Body of pancreas (tissue), 4 donors: ENCODE results near the gene MYOG. TPM values are rescaled to one million over a fixed set of nuclear protein-coding genes. Genes with fewer than 3 reads are reported as not detected.

ENCODE experiments used
- ATAC-seq: fragments of 150-250 bp; one replicate; pipeline ENCODE4 v1.9.1; 2016
- DNase-seq, 4 donors: peaks; one replicate each; pipeline ENCODE4 v3.0.0-alpha.2; 2019
- H3K27ac ChIP-seq, 4 donors: fragments of 200-600 bp; sonication (generic); 1 replicate in 3 of 4; 2 replicates in 1 of 4; pipeline versions ENCODE4 v1.5.1 to v1.6.1; 2016 to 2019; ENCODE audit warnings: mild to moderate bottlenecking in 1 of 4, mixed read lengths in 1 of 4, moderate library complexity in 1 of 4
- H3K27me3 ChIP-seq, 2 donors: fragments of 200-600 bp; sonication (generic); one replicate each; pipeline ENCODE4 v1.6.0; 2016; ENCODE audit warnings: mild to moderate bottlenecking in 1 of 2
- H3K36me3 ChIP-seq, 2 donors: fragments of 200-600 bp; sonication (generic); replicated peaks in 1 of 2; 2 replicates each; pipeline ENCODE4 v1.5.1; 2016; ENCODE audit warnings: low read depth in 2 of 2; ENCODE audit not compliant: insufficient read depth in 1 of 2
- H3K4me1 ChIP-seq: fragments of 200-600 bp; sonication (generic); one replicate; pipeline ENCODE4 v1.6.0; 2016
- H3K4me3 ChIP-seq, 2 donors: fragments of 200-600 bp; sonication (generic); 1 replicate in 1 of 2; 2 replicates in 1 of 2; pipeline ENCODE4 v1.5.1; 2016 to 2019
- H3K9me3 ChIP-seq, 3 donors: fragments of 200-600 bp; sonication (generic); 1 replicate in 2 of 3; 2 replicates in 1 of 3; pipeline ENCODE4 v1.5.1; 2016
- POLR2A ChIP-seq, 3 donors: fragments of 450-650 bp; IDR thresholded peaks; one replicate each; pipeline ENCODE4 v1.6.1; 2016; ENCODE audit warnings: antibody characterized with exemption in 3 of 3, mild to moderate bottlenecking in 2 of 3
- WGBS, 2 donors: methylation state at CpG; one replicate each; pipeline ENCODE4 v1.1.5; 2017; 5-methylcytosine and 5-hydroxymethylcytosine counted together
- intact Hi-C: fragments of 100-400 bp; cut with DNase I; formaldehyde crosslinking; loops from one replicate; pipeline ENCODE4 v1.15.1; 2023
- total RNA-seq, 2 donors: library from RNA; depleted of rRNA; stranded (reverse); fragments of >200 nt; gene quantifications; one replicate each; pipeline ENCODE4 v1.1.0, GENCODE V29; 2016
- TF ChIP-seq, protein P1 (sequence below), 7 experiments: fragments of 450-650 bp in 4 of 7; fragments of 200-600 bp in 3 of 7; sonication (generic) in 3 of 7; IDR thresholded peaks; one replicate each; pipeline ENCODE4 v1.5.1; 2016 to 2019; ENCODE audit warnings: antibody characterized with exemption in 7 of 7

MYOG gene
- not detected for total RNA-seq

DNA sequence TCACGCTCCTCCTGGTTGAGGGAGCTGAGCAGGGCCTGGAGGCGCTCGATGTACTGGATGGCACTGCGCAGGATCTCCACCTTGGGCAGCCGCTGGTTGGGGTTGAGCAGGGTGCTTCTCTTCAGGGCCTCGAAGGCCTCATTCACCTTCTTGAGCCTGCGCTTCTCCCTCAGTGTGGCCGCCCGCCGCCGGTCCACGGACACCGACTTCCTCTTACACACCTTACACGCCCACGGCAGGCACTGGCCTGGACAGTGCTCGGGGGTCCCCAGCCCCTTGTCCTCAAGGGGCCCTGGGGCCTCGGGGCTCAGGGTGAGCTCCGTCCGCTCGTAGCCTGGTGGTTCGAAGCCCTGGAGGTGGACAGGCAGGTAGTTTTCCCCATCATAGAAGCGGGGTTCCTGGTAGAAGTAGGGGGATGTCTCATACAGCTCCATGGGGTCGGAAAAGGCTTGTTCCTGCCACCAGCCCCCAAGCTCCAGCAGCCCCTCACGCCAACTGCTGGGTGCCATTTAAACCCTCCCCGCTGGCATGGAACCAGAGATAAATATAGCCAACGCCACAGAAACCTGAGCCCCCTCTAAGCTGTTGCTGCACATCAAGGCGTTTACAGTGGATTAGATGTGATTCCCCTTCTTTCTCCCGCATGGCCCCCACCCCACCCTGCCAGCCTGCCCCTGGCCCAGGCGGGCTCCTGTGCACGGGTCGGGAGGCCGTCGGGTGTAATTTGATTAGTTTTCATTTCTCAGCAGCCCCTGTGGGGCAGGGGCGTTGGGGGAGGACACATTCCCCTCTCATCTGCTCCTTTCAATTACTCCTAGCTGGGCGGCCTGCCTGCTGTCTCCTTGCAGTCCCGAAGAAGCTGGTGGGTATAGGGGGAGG lies at the start of gene MYOG:
MYOG (minus strand) TSS at position 485 of the 879 bp plus-strand sequence; CDS start at position 434, 51 bp downstream.
- TF ChIP-seq, protein P1, sequence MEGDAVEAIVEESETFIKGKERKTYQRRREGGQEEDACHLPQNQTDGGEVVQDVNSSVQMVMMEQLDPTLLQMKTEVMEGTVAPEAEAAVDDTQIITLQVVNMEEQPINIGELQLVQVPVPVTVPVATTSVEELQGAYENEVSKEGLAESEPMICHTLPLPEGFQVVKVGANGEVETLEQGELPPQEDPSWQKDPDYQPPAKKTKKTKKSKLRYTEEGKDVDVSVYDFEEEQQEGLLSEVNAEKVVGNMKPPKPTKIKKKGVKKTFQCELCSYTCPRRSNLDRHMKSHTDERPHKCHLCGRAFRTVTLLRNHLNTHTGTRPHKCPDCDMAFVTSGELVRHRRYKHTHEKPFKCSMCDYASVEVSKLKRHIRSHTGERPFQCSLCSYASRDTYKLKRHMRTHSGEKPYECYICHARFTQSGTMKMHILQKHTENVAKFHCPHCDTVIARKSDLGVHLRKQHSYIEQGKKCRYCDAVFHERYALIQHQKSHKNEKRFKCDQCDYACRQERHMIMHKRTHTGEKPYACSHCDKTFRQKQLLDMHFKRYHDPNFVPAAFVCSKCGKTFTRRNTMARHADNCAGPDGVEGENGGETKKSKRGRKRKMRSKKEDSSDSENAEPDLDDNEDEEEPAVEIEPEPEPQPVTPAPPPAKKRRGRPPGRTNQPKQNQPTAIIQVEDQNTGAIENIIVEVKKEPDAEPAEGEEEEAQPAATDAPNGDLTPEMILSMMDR (IDR thresholded peaks at IDR 0.05), result no peak
- TF ChIP-seq POLR2A (IDR thresholded peaks at IDR 0.05), result no peak
- H3K27ac ChIP-seq, result no peak within 1 kb of the TSS
- no peaks in the 10 kb centered on the region for H3K4me1 ChIP-seq
- no peaks in the 10 kb centered on the region for H3K27me3 ChIP-seq
- H3K36me3 ChIP-seq, result no peaks in the 10 kb centered on the region
- no peaks in the 10 kb centered on the region for H3K9me3 ChIP-seq
- ATAC-seq (no peak), DNase-seq (no peak)
- H3K4me3 ChIP-seq, result no peak within 1 kb of the TSS
- intact Hi-C loops, result no loop called here
- 64 to 84% methylated on average over 7 to 32 of the region's 36 CpGs for WGBS, 2 donors

DNA sequence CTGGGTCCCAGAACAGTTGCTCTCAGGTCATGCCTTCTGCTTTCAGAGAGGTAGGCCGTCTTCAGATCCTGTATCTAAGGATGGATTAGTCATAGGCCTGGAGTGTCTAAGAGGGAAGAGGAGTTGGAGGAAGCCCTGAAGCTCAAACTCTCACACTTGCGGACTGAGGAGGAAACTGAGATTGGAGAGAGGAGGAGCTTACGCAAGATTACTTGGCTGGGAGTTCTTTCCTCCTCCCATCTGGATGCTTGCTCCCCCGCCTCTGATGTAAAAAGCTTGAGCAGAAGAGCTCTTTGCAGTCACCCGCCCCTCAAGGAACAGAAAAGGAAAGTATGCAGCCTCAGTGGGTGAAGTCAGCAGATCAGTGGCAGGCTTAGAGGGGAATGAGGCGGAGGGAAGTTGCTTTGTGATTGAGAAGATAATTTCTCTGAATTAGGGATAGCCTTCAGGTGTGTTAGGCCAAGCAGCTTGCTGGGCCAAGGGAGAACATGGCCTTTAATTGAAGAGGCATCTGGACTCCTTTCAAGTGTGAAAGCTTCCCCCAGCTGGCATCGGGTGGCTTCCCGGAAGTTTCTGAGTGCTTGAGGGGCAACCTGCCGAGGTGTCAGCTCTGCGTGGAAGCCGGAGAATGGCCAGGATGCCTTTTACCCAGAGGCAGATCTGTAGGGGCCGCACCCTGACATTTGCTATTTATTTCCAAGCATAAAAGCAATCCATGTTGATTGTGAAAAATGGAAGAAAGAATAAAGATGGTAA lies 48.3 kb upstream of the MYOG start:
- H3K27me3 ChIP-seq, result no peaks in the 10 kb centered on the region
- ATAC-seq (no peak), DNase-seq (peak in 1 of 4 donors; percentile 42)
- H3K4me1 ChIP-seq, result peaks cover 72% of the 10 kb centered on the region
- intact Hi-C loops, result no loop called here
- 73 to 76% methylated on average over 12 of the region's 12 CpGs for WGBS, 2 donors
- H3K27ac ChIP-seq, result peak overlapping the region; percentile 6 to 86 (median 61)
- no peaks in the 10 kb centered on the region for H3K36me3 ChIP-seq
- H3K4me3 ChIP-seq, result no peak overlapping the region
- no peaks in the 10 kb centered on the region for H3K9me3 ChIP-seq
- TF ChIP-seq, protein P1 (IDR thresholded peaks at IDR 0.05), result no peak
- TF ChIP-seq POLR2A (IDR thresholded peaks at IDR 0.05), result no peak

DNA sequence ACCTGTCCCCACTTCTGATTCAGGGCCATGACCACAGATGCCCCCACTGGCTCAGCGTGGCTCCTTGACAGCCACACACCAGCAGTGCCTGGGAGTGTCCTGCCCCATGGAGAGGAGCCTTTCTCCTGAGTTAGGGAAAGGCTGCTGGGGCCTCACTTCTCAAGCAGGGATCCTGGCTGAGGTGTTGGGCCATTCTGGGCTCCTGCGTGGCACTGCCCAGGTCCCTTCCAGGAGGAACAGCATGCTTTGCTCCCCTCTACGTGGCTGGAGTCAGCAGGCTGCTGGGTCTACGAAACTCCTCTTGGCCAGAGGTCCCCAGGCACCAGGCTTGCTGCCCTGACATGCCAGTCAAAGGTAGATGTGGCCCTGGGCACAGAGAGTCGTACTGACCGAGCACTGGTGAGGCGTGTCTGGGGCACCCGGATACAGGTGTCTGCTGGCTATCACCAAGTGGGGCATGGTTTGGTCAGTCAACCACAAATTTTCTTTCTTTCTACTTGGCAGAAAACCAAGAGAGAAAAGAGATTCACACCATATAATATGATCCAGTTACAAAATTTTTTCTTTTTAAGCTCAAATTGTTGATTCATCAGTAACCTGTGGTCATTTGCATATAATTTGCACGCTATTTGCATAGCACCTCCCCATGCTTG lies 45.9 kb upstream of the MYOG start:
- DNase-seq, result no peak
- H3K4me1 ChIP-seq, result peaks cover 80% of the 10 kb centered on the region
- H3K9me3 ChIP-seq, result no peaks in the 10 kb centered on the region
- TF ChIP-seq, protein P1 (IDR thresholded peaks at IDR 0.05), result no peak
- no peak for TF ChIP-seq POLR2A (IDR thresholded peaks at IDR 0.05)
- H3K27ac ChIP-seq, result peak overlapping the region in 3 of 4 donors; percentile 31 to 86 (median 78)
- H3K36me3 ChIP-seq, result no peaks in the 10 kb centered on the region
- no peak for ATAC-seq
- intact Hi-C loops, result no loop called here
- WGBS, 2 donors, result 62 to 73% methylated on average over 5 to 8 of the region's 9 CpGs
- no peak overlapping the region for H3K4me3 ChIP-seq
- H3K27me3 ChIP-seq, result no peaks in the 10 kb centered on the region

DNA sequence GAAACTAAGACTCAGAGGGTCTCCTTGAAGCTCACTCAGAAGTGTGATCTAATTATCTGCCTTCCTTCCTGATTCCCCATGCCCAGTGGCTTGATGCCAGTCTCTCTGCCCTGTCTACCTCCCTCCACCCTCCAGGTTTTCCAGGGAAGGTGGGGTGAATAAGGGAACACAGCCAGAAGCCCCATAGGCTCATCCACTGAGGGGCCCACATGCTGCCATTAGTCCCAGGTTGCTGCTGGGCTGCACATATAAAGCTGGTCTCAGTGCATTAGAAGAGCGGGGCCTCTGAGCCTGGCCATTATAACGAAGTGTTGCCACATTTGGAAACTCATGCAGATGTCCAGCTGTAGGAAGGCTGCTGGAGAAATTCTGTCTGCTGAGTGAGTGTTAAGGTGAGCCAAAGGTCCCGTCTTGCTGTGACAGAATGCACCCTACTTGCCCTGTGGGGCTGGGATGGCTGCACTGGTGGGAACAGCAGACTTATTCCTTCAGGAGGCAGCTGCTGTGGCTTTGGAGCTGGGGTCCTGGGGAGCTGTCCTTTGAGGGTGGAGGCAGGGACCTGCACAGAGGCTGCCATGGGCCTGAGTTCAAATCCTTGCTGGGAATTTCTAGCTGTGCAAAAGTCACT lies 44.7 kb upstream of the MYOG start:
- DNase-seq (peak in 1 of 4 donors; percentile 47), ATAC-seq (peak; percentile 3)
- no peaks in the 10 kb centered on the region for H3K36me3 ChIP-seq
- no peaks in the 10 kb centered on the region for H3K9me3 ChIP-seq
- intact Hi-C loops, result no loop called here
- peak overlapping the region in 3 of 4 donors; percentile 59 to 86 (median 78) for H3K27ac ChIP-seq
- H3K4me3 ChIP-seq, result no peak overlapping the region
- 54% methylated on average over 3 of the region's 3 CpGs; no CpG with 5 or more reads in 1 of the 2 donors for WGBS, 2 donors
- H3K4me1 ChIP-seq, result peaks cover 78% of the 10 kb centered on the region
- TF ChIP-seq, protein P1 (IDR thresholded peaks at IDR 0.05), result no peak
- TF ChIP-seq POLR2A (IDR thresholded peaks at IDR 0.05), result no peak
- H3K27me3 ChIP-seq, result no peaks in the 10 kb centered on the region
